ENCODE measurements around the gene LGALS4. TPM values are rescaled to one million over a fixed set of nuclear protein-coding genes. Genes with fewer than 3 reads are reported as not detected.
"Not testable (repeated sequence)": the region's sequence is repeated elsewhere in the genome, so short reads cannot be mapped to it uniquely, and the experiment has no call there.

Gene LGALS4
- total and polyA plus RNA-seq, 2 donors from 2014 or later: 1.2 to 12.2 TPM

GRCh38 chr19:38778733-38779132 lies 34.0 kb downstream of the LGALS4 start:
- H3K27ac ChIP-seq (ENCODE audit: low read depth in 2 of 2, low read length in 2 of 2): no peak overlapping the region
- H3K4me1 ChIP-seq (ENCODE audit: control insufficient read depth in 2 of 3, insufficient read depth in 2 of 3, low read depth in 1 of 3, low read length in 3 of 3): no peaks in the 10 kb centered on the region
- no peaks in the 10 kb centered on the region for H3K9me3 ChIP-seq (ENCODE audit: control insufficient read depth in 2 of 3, insufficient read depth in 1 of 3, low read length in 3 of 3)
- FAIRE-seq (no peak), DNase-seq (no peak)
- no peak overlapping the region for H3K9ac ChIP-seq (ENCODE audit: low read length in 3 of 3)
- intact Hi-C loops (cut with DNase I): loop anchor here (10.0 kb wide), 1 partner anchor 46 kb away; no protein-coding TSS in a partner anchor
- H3K36me3 ChIP-seq (ENCODE audit: control insufficient read depth in 2 of 3, insufficient read depth in 3 of 3, low read length in 3 of 3): no peaks in the 10 kb centered on the region
- TF ChIP-seq CTCF (IDR thresholded peaks at IDR 0.05; ENCODE audit: borderline replicate concordance, extremely low read depth, insufficient read depth): no peak
- H3K27me3 ChIP-seq (ENCODE audit: control insufficient read depth, insufficient read depth, low read length): no peaks in the 10 kb centered on the region
- H3K4me3 ChIP-seq (ENCODE audit: low read length in 3 of 3): no peak overlapping the region

DNA sequence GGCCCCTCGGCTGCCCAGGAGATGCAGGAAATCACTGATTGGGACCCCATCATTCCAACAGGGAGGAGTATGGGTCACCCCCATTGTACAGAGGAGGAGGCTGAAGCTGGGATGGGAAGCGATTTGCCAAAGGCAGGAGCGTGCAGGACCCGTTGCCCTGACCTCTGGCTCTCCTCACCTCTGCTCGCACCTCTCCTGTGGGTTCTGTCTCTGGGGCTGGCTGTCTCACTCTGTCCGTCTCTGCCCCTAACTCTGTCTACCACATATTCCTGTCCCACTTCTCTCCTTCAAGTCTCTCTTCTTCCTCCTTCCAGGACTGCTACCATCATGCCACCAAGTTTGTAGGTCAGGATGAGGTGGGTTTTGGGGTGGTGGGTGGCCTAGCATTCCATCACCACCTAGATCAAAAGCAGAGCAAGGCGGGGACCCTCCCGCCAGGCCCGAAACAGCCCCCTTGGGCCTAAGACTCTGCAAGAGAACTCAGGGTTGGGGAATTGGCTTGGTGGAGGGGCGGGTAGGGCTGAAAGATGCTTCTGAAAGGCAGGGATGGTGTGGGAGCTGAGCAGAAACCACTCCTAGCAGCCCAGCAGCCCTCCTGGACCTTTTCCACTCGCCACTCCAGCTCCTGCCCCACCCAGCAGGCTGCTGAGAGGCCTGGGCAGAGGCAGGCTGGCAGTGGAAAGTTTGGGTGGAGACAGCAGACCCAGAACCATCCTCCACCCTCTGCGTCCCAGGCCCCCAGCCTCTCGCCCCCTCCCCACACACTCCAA lies 38.4 kb downstream of the LGALS4 start:
- Histone ChIP-seq H3K27me3 (ENCODE audit: control insufficient read depth, insufficient read depth, low read length) (no peaks in the 10 kb centered on the region), H3K27ac (ENCODE audit: low read depth in 2 of 2, low read length in 2 of 2) (no peak overlapping the region), H3K4me1 (ENCODE audit: control insufficient read depth in 2 of 3, insufficient read depth in 2 of 3, low read depth in 1 of 3, low read length in 3 of 3) (peaks cover 0 to 2% (median 0%) of the 10 kb centered on the region in 3 donors), H3K4me3 (ENCODE audit: low read length in 3 of 3) (no peak overlapping the region), H3K36me3 (ENCODE audit: control insufficient read depth in 2 of 3, insufficient read depth in 3 of 3, low read length in 3 of 3) (no peaks in the 10 kb centered on the region), H3K9ac (ENCODE audit: low read length in 3 of 3) (no peak overlapping the region), H3K9me3 (ENCODE audit: control insufficient read depth in 2 of 3, insufficient read depth in 1 of 3, low read length in 3 of 3) (no peaks in the 10 kb centered on the region)
- TF ChIP-seq CTCF (IDR thresholded peaks at IDR 0.05; ENCODE audit: borderline replicate concordance, extremely low read depth, insufficient read depth): no peak
- no peak for FAIRE-seq
- DNase-seq: no peak
- intact Hi-C loops (cut with DNase I): loop anchor here (10.0 kb wide), 1 partner anchor 50 kb away; no protein-coding TSS in a partner anchor

DNA sequence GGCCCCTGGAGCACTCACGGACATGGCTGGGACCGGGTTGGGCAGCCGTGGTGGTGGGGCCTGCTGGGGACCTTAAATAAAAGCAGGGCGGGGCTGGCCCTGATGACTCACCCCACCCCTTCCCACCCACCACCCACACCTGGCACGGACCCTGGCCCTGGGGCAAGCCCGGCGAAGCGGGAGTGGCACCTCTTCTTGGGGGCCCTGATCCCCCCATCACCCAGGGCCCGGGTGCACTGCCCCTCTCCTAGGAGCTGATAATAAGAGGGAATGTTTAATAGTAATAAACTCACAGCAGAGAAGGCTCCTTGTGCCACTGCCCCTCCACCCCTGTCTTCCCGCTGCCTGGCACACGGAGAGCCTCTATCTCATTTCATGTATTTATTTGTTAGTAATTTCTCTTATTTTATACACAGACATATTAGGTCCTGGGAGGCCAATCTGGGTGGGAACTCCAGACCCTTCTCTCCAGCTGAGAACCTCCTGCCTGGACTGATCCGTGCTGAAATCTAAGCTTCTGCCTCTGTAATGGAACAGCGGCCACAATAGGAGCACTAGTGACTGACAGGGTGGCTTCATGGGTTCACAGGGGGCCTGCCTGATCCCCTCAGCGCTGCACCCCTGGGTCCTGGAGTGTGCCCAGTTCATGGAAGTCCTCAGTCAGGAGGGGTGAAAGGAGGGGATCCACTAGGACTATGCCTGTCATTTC lies 39.1 kb downstream of the LGALS4 start, which contains the start of gene LGALS7:
TSS of gene LGALS7 (minus strand) at position 49 of the 709 bp plus-strand sequence. CDS start at position 24, 25 bp downstream.
- no peaks in the 10 kb centered on the region for H3K9me3 ChIP-seq (ENCODE audit: control insufficient read depth in 2 of 3, insufficient read depth in 1 of 3, low read length in 3 of 3)
- TF ChIP-seq CTCF (IDR thresholded peaks at IDR 0.05; ENCODE audit: borderline replicate concordance, extremely low read depth, insufficient read depth): no peak
- FAIRE-seq: no peak
- peaks cover 0 to 2% (median 0%) of the 10 kb centered on the region in 3 donors for H3K4me1 ChIP-seq (ENCODE audit: control insufficient read depth in 2 of 3, insufficient read depth in 2 of 3, low read depth in 1 of 3, low read length in 3 of 3)
- intact Hi-C loops (cut with DNase I): loop anchor here (10.0 kb wide), 1 partner anchor 51 kb away; no protein-coding TSS in a partner anchor
- no peaks in the 10 kb centered on the region for H3K36me3 ChIP-seq (ENCODE audit: control insufficient read depth in 2 of 3, insufficient read depth in 3 of 3, low read length in 3 of 3)
- H3K27ac ChIP-seq (ENCODE audit: low read depth in 2 of 2, low read length in 2 of 2): no peak within 1 kb of the TSS
- no peak for DNase-seq
- no peaks in the 10 kb centered on the region for H3K27me3 ChIP-seq (ENCODE audit: control insufficient read depth, insufficient read depth, low read length)
- H3K9ac ChIP-seq (ENCODE audit: low read length in 3 of 3): no peak within 1 kb of the TSS
- no peak within 1 kb of the TSS for H3K4me3 ChIP-seq (ENCODE audit: low read length in 3 of 3)

- DNase-seq; FAIRE-seq; H3K27me3 ChIP-seq (ENCODE audit: control insufficient read depth, insufficient read depth, low read length); H3K9me3 ChIP-seq (ENCODE audit: control insufficient read depth in 2 of 3, insufficient read depth in 1 of 3, low read length in 3 of 3); H3K4me1 ChIP-seq (ENCODE audit: control insufficient read depth in 2 of 3, insufficient read depth in 2 of 3, low read depth in 1 of 3, low read length in 3 of 3); H3K4me3 ChIP-seq (ENCODE audit: low read length in 3 of 3); H3K36me3 ChIP-seq (ENCODE audit: control insufficient read depth in 2 of 3, insufficient read depth in 3 of 3, low read length in 3 of 3); H3K9ac ChIP-seq (ENCODE audit: low read length in 3 of 3); H3K27ac ChIP-seq (ENCODE audit: low read depth in 2 of 2, low read length in 2 of 2): not testable (repeated sequence)
- intact Hi-C loops (cut with DNase I): loop anchor here (10.0 kb wide), 1 partner anchor 53 kb away; no protein-coding TSS in a partner anchor
Measured at GRCh38 chr19:38771569-38771968, 41.2 kb downstream of the LGALS4 start.

- not testable (repeated sequence) for H3K9me3 ChIP-seq (ENCODE audit: control insufficient read depth in 2 of 3, insufficient read depth in 1 of 3, low read length in 3 of 3); H3K4me1 ChIP-seq (ENCODE audit: control insufficient read depth in 2 of 3, insufficient read depth in 2 of 3, low read depth in 1 of 3, low read length in 3 of 3); H3K9ac ChIP-seq (ENCODE audit: low read length in 3 of 3); DNase-seq; H3K27me3 ChIP-seq (ENCODE audit: control insufficient read depth, insufficient read depth, low read length); H3K4me3 ChIP-seq (ENCODE audit: low read length in 3 of 3); H3K36me3 ChIP-seq (ENCODE audit: control insufficient read depth in 2 of 3, insufficient read depth in 3 of 3, low read length in 3 of 3); H3K27ac ChIP-seq (ENCODE audit: low read depth in 2 of 2, low read length in 2 of 2); FAIRE-seq
- intact Hi-C loops (cut with DNase I): loop anchor here (10.0 kb wide), 1 partner anchor 54 kb away; no protein-coding TSS in a partner anchor
Measured at GRCh38 chr19:38770949-38771275, 41.8 kb downstream of the LGALS4 start.

Measured in kidney (tissue), 14 donors.